Measurements from ENCODE around the gene SOX9. TPM values are rescaled to one million over a fixed set of nuclear protein-coding genes. Genes with fewer than 3 reads are reported as not detected.
"Not testable (repeated sequence)": the region's sequence is repeated elsewhere in the genome, so short reads cannot be mapped to it uniquely, and the experiment has no call there.

Gene SOX9
- total and polyA plus RNA-seq, 2 donors from 2014 or later = 5.8 to 79.3 TPM

GRCh38 chr17:72111336-72111923 is 9.4 kb upstream of the SOX9 start:
- H3K4me1 ChIP-seq (ENCODE audit: control insufficient read depth in 2 of 3, insufficient read depth in 2 of 3, low read depth in 1 of 3, low read length in 3 of 3) = no peaks in the 10 kb centered on the region
- no peak overlapping the region for H3K27ac ChIP-seq (ENCODE audit: low read depth in 2 of 2, low read length in 2 of 2)
- no peak for TF ChIP-seq CTCF (IDR thresholded peaks at IDR 0.05; ENCODE audit: borderline replicate concordance, extremely low read depth, insufficient read depth)
- H3K27me3 ChIP-seq (ENCODE audit: control insufficient read depth, insufficient read depth, low read length) = peaks cover 9% of the 10 kb centered on the region
- no peaks in the 10 kb centered on the region for H3K9me3 ChIP-seq (ENCODE audit: control insufficient read depth in 2 of 3, insufficient read depth in 1 of 3, low read length in 3 of 3)
- peak in 2 of 5 donors; percentile 13 to 18 for DNase-seq
- no peak for FAIRE-seq
- intact Hi-C loops (cut with DNase I) = no loop called here
- no peaks in the 10 kb centered on the region for H3K36me3 ChIP-seq (ENCODE audit: control insufficient read depth in 2 of 3, insufficient read depth in 3 of 3, low read length in 3 of 3)
- no peak overlapping the region for H3K4me3 ChIP-seq (ENCODE audit: low read length in 3 of 3)
- no peak overlapping the region for H3K9ac ChIP-seq (ENCODE audit: low read length in 3 of 3)

- FAIRE-seq; intact Hi-C loops (cut with DNase I): not testable (repeated sequence)
Measured at GRCh38 chr17:72111926-72112325, 8.9 kb upstream of the SOX9 start.

GRCh38 chr17:72113751-72114150 is 7.1 kb upstream of the SOX9 start:
- H3K4me3 ChIP-seq (ENCODE audit: low read length in 3 of 3) = no peak overlapping the region
- H3K36me3 ChIP-seq (ENCODE audit: control insufficient read depth in 2 of 3, insufficient read depth in 3 of 3, low read length in 3 of 3) = no peaks in the 10 kb centered on the region
- peaks cover 29% of the 10 kb centered on the region for H3K27me3 ChIP-seq (ENCODE audit: control insufficient read depth, insufficient read depth, low read length)
- intact Hi-C loops (cut with DNase I) = no loop called here
- no peak overlapping the region for H3K9ac ChIP-seq (ENCODE audit: low read length in 3 of 3)
- DNase-seq (no peak), FAIRE-seq (no peak)
- H3K4me1 ChIP-seq (ENCODE audit: control insufficient read depth in 2 of 3, insufficient read depth in 2 of 3, low read depth in 1 of 3, low read length in 3 of 3) = peaks cover 0 to 9% (median 0%) of the 10 kb centered on the region in 3 donors
- no peaks in the 10 kb centered on the region for H3K9me3 ChIP-seq (ENCODE audit: control insufficient read depth in 2 of 3, insufficient read depth in 1 of 3, low read length in 3 of 3)
- H3K27ac ChIP-seq (ENCODE audit: low read depth in 2 of 2, low read length in 2 of 2) = no peak overlapping the region
- no peak for TF ChIP-seq CTCF (IDR thresholded peaks at IDR 0.05; ENCODE audit: borderline replicate concordance, extremely low read depth, insufficient read depth)

More at GRCh38 chr17:72111926-72112325, 8.9 kb upstream of the SOX9 start:
- not testable (repeated sequence) for H3K27ac ChIP-seq (ENCODE audit: low read depth in 2 of 2, low read length in 2 of 2); H3K36me3 ChIP-seq (ENCODE audit: control insufficient read depth in 2 of 3, insufficient read depth in 3 of 3, low read length in 3 of 3); DNase-seq; H3K9me3 ChIP-seq (ENCODE audit: control insufficient read depth in 2 of 3, insufficient read depth in 1 of 3, low read length in 3 of 3); H3K9ac ChIP-seq (ENCODE audit: low read length in 3 of 3); H3K4me1 ChIP-seq (ENCODE audit: control insufficient read depth in 2 of 3, insufficient read depth in 2 of 3, low read depth in 1 of 3, low read length in 3 of 3); H3K4me3 ChIP-seq (ENCODE audit: low read length in 3 of 3)
- peaks cover 13% of the 10 kb centered on the region for H3K27me3 ChIP-seq (ENCODE audit: control insufficient read depth, insufficient read depth, low read length)

GRCh38 chr17:72115781-72116525 is 4.9 kb upstream of the SOX9 start:
- Histone ChIP-seq H3K36me3 (ENCODE audit: control insufficient read depth in 2 of 3, insufficient read depth in 3 of 3, low read length in 3 of 3) (no peaks in the 10 kb centered on the region), H3K4me3 (ENCODE audit: low read length in 3 of 3) (no peak overlapping the region), H3K9ac (ENCODE audit: low read length in 3 of 3) (no peak overlapping the region), H3K27ac (ENCODE audit: low read depth in 2 of 2, low read length in 2 of 2) (no peak overlapping the region), H3K9me3 (ENCODE audit: control insufficient read depth in 2 of 3, insufficient read depth in 1 of 3, low read length in 3 of 3) (no peaks in the 10 kb centered on the region), H3K27me3 (ENCODE audit: control insufficient read depth, insufficient read depth, low read length) (peaks cover 38% of the 10 kb centered on the region), H3K4me1 (ENCODE audit: control insufficient read depth in 2 of 3, insufficient read depth in 2 of 3, low read depth in 1 of 3, low read length in 3 of 3) (peaks cover 0 to 11% (median 0%) of the 10 kb centered on the region in 3 donors)
- intact Hi-C loops (cut with DNase I) = no loop called here
- TF ChIP-seq CTCF (IDR thresholded peaks at IDR 0.05; ENCODE audit: borderline replicate concordance, extremely low read depth, insufficient read depth) = no peak
- FAIRE-seq (no peak), DNase-seq (peak in 3 of 5 donors; percentile 16 to 58 (median 52))

Measured in kidney (tissue), 14 donors.